OCI-LY7 (cell line): Measurements from ENCODE around the gene DCDC2C. TPM values are rescaled to one million over a fixed set of nuclear protein-coding genes. Genes with fewer than 3 reads are reported as not detected.

ENCODE experiments used
- BruUV-seq: library from RNA; stranded (reverse); fragments of 400-500 nt; replicated peaks from 2 replicates; lab custom pipeline; 2021; lab: Mats Ljungman, UMichigan
- CTCF ChIA-PET: fragments of 300-600 bp; sonication (Branson Sonifier 250); formaldehyde crosslinking; loops from one replicate; lab custom pipeline; 2022; ENCODE audit warnings: antibody characterized with exemption; ENCODE audit not compliant: unreplicated experiment; lab: Charles Lee
- POLR2A ChIA-PET: fragments of 300-600 bp; sonication (Branson Sonifier 250); formaldehyde crosslinking; loops from one replicate; lab custom pipeline; 2022; ENCODE audit warnings: antibody characterized with exemption; lab: Charles Lee
- DNase-seq: peaks from one replicate; pipeline ENCODE4 v3.0.0-alpha.2; 2015; ENCODE audit warnings: low spot score
- H2AFZ ChIP-seq: fragments of 200-600 bp; sonication (generic), shearing (Covaris generic); 2 replicates; pipeline ENCODE4 v1.6.1; 2014; ENCODE audit warnings: mild to moderate bottlenecking, antibody characterized with exemption, low read length, moderate library complexity
- H3K27ac ChIP-seq: fragments of 200-600 bp; sonication (generic); 2 replicates; pipeline ENCODE4 v1.5.1; 2014; ENCODE audit warnings: mixed run types, low read depth, mild to moderate bottlenecking, moderate library complexity, low read length, inconsistent platforms; ENCODE audit not compliant: poor library complexity, severe bottlenecking
- H3K36me3 ChIP-seq: fragments of 200-600 bp; sonication (generic); 2 replicates; pipeline ENCODE4 v1.6.1; 2014; ENCODE audit warnings: mild to moderate bottlenecking, antibody characterized with exemption, low read length, moderate library complexity, mixed read lengths; ENCODE audit not compliant: insufficient read depth
- H3K4me1 ChIP-seq: fragments of 200-600 bp; sonication (generic); 2 replicates; pipeline ENCODE4 v1.5.1; 2014; ENCODE audit warnings: mild to moderate bottlenecking, low read length; ENCODE audit not compliant: insufficient read depth, poor library complexity, severe bottlenecking
- H3K4me2 ChIP-seq: fragments of 200-600 bp; sonication (generic); 2 replicates; pipeline ENCODE4 v1.6.1; 2014; ENCODE audit warnings: mild to moderate bottlenecking, low read length
- H3K4me3 ChIP-seq: fragments of 200-600 bp; sonication (generic); 2 replicates; pipeline ENCODE4 v1.5.1; 2014; ENCODE audit warnings: mild to moderate bottlenecking, low read depth, low read length; ENCODE audit not compliant: poor library complexity, severe bottlenecking
- H3K79me2 ChIP-seq: fragments of 200-600 bp; sonication (generic); 2 replicates; pipeline ENCODE4 v1.6.1; 2016; ENCODE audit warnings: low read depth, mild to moderate bottlenecking, low read length, moderate library complexity, mixed read lengths; ENCODE audit not compliant: insufficient read depth
- H3K9me2 ChIP-seq: fragments of 200-600 bp; sonication (generic); 2 replicates; pipeline ENCODE4 v1.6.1; 2016; ENCODE audit warnings: mild to moderate bottlenecking, low read length, mixed read lengths; ENCODE audit not compliant: insufficient read depth
- H3K9me3 ChIP-seq: fragments of 200-600 bp; sonication (generic); 2 replicates; pipeline ENCODE4 v1.6.1; 2014; ENCODE audit warnings: mild to moderate bottlenecking, mixed run types, low read length, mixed read lengths
- H4K20me1 ChIP-seq: fragments of 200-600 bp; sonication (generic); 2 replicates; pipeline ENCODE4 v1.6.1; 2014; ENCODE audit warnings: mild to moderate bottlenecking, antibody characterized with exemption, low read length, moderate library complexity, mixed read lengths; ENCODE audit not compliant: insufficient read depth
- EZH2phosphoT487 ChIP-seq: fragments of 200-600 bp; sonication (generic); IDR thresholded peaks from 2 replicates; pipeline ENCODE4 v1.6.1; 2018; ENCODE audit warnings: low read depth, borderline replicate concordance, mild to moderate bottlenecking, mixed run types, antibody characterized with exemption, low read length, moderate library complexity, mixed read lengths
- intact Hi-C: fragments of 100-400 bp; cut with micrococcal nuclease; formaldehyde crosslinking; loops from one replicate; pipeline ENCODE4 v1.10.0; 2022; ENCODE audit not compliant: unreplicated experiment
- total RNA-seq, 2 experiments: library from RNA; depleted of rRNA in 1 of 2; stranded (reverse); fragments of >200 nt in 1 of 2; shearing (Covaris generic) in 1 of 2; gene quantifications; 2 replicates each; pipeline ENCODE4 v1.2.3, GENCODE V29; 2014 to 2022
- TF ChIP-seq, protein P1 (sequence below): fragments of 200-600 bp; sonication (generic); conservative IDR thresholded peaks from 2 replicates; pipeline ENCODE4 v1.5.1; 2014; ENCODE audit warnings: mild to moderate bottlenecking, antibody characterized with exemption, low read length, moderate library complexity, mixed read lengths

The DCDC2C gene
- total RNA-seq, 2 experiments from 2014 or later: not detected

DNA sequence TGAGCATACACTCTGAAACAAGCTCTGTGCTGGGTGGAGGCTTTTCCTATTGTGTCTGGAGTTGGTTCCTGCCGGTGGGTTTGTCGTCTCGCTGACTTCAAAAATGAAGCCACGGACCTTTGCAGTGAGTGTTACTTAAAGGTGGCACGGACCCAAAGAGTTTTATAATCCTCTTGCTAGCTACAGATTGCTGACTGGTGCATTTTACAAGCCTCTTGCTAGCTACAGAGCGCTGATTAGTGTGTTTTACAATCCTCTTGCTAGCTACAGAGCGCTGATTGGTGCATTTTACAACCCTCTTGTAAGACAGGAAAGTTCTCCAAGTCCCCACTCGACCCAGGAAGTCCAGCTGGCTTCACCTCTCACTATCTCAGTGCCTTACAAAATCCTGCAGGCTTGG, 15.3 kb downstream of the DCDC2C start:
- Histone ChIP-seq H2AFZ (no peak overlapping the region), H3K4me1 (no peaks in the 10 kb centered on the region), H3K9me3 (no peaks in the 10 kb centered on the region), H3K9me2 (no peaks in the 10 kb centered on the region), H3K4me3 (no peak overlapping the region), H4K20me1 (no peaks in the 10 kb centered on the region), H3K27ac (no peak overlapping the region), H3K4me2 (no peak overlapping the region), H3K36me3 (no peaks in the 10 kb centered on the region), H3K79me2 (no peaks in the 10 kb centered on the region)
- ChIA-PET CTCF (no interaction called here), POLR2A (no interaction called here)
- BruUV-seq: no TSS peak
- DNase-seq: no peak
- intact Hi-C loops: no loop called here
- no peak for TF ChIP-seq EZH2phosphoT487
- TF ChIP-seq, protein P1, sequence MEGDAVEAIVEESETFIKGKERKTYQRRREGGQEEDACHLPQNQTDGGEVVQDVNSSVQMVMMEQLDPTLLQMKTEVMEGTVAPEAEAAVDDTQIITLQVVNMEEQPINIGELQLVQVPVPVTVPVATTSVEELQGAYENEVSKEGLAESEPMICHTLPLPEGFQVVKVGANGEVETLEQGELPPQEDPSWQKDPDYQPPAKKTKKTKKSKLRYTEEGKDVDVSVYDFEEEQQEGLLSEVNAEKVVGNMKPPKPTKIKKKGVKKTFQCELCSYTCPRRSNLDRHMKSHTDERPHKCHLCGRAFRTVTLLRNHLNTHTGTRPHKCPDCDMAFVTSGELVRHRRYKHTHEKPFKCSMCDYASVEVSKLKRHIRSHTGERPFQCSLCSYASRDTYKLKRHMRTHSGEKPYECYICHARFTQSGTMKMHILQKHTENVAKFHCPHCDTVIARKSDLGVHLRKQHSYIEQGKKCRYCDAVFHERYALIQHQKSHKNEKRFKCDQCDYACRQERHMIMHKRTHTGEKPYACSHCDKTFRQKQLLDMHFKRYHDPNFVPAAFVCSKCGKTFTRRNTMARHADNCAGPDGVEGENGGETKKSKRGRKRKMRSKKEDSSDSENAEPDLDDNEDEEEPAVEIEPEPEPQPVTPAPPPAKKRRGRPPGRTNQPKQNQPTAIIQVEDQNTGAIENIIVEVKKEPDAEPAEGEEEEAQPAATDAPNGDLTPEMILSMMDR: no peak

DNA sequence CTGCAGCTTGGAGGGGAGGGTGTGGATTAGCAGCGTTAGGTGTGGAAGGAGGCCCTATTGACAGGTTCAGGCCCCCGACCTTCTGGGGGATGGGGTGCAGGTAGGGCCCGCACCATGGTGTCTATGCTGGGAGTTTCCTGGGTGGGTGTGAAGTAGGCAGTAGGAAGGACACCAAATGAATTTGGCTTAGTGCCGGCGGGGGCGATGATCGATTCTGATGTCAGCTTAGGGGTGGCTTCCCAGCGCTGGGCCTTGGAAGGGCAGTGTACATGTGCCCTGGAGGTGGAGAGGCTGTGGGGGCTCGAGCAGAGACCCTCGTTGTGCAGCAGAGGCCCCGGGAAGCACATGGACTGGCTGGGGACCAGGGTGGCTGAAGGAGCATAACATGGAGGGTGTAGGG, 21.6 kb downstream of the DCDC2C start:
- DNase-seq: no peak
- TF ChIP-seq, protein P1: no peak
- TF ChIP-seq EZH2phosphoT487: no peak
- H3K79me2 ChIP-seq: no peaks in the 10 kb centered on the region
- BruUV-seq: no TSS peak
- intact Hi-C loops: loop anchor here (5.0 kb wide), 1 partner anchor 102 kb away; no protein-coding TSS in a partner anchor
- H3K9me2 ChIP-seq: no peaks in the 10 kb centered on the region
- no peak overlapping the region for H3K27ac ChIP-seq
- POLR2A ChIA-PET: no interaction called here
- no peaks in the 10 kb centered on the region for H4K20me1 ChIP-seq
- H2AFZ ChIP-seq: no peak overlapping the region
- CTCF ChIA-PET: no interaction called here
- no peak overlapping the region for H3K4me3 ChIP-seq
- H3K9me3 ChIP-seq: no peaks in the 10 kb centered on the region
- H3K4me1 ChIP-seq: no peaks in the 10 kb centered on the region
- no peak overlapping the region for H3K4me2 ChIP-seq
- no peaks in the 10 kb centered on the region for H3K36me3 ChIP-seq

GRCh38 chr2:3725458-3726250, 22.3 kb downstream of the DCDC2C start:
- no peaks in the 10 kb centered on the region for H3K9me2 ChIP-seq
- no peak for DNase-seq
- no peaks in the 10 kb centered on the region for H3K36me3 ChIP-seq
- H3K4me3 ChIP-seq: no peak overlapping the region
- no peaks in the 10 kb centered on the region for H3K9me3 ChIP-seq
- BruUV-seq: no TSS peak
- ChIA-PET CTCF (no interaction called here), POLR2A (no interaction called here)
- no peaks in the 10 kb centered on the region for H3K79me2 ChIP-seq
- no peak overlapping the region for H3K4me2 ChIP-seq
- H2AFZ ChIP-seq: no peak overlapping the region
- TF ChIP-seq, protein P1: no peak
- TF ChIP-seq EZH2phosphoT487: no peak
- H4K20me1 ChIP-seq: no peaks in the 10 kb centered on the region
- H3K27ac ChIP-seq: no peak overlapping the region
- intact Hi-C loops: loop anchor here (5.0 kb wide), 1 partner anchor 102 kb away; no protein-coding TSS in a partner anchor
- no peaks in the 10 kb centered on the region for H3K4me1 ChIP-seq
